Stomach (tissue), 9 donors: Measurements from ENCODE around the gene STK32C. TPM values are rescaled to one million over a fixed set of nuclear protein-coding genes. Genes with fewer than 3 reads are reported as not detected.
"Not testable (repeated sequence)": the region's sequence is repeated elsewhere in the genome, so short reads cannot be mapped to it uniquely, and the experiment has no call there.

Experiments
- DNase-seq, 2 donors: peaks; one replicate each; pipeline versions ENCODE4 v3.0.0 to v3.0.0-alpha.2; 2013 to 2019
- H3K27ac ChIP-seq, 5 donors: fragments of 200-600 bp in 4 of 5; sonication (generic) in 4 of 5; one replicate each; pipeline ENCODE4 v1.5.1; 2013 to 2019; ENCODE audit warnings: mild to moderate bottlenecking in 1 of 5, moderate library complexity in 1 of 5
- H3K27me3 ChIP-seq, 3 donors: fragments of 200-600 bp; sonication (generic); one replicate each; pipeline ENCODE4 v1.5.1; 2017 to 2019; ENCODE audit warnings: mixed run types in 1 of 3
- H3K36me3 ChIP-seq, 4 donors: fragments of 200-600 bp; sonication (generic); 1 replicate in 3 of 4; 2 replicates in 1 of 4; pipeline ENCODE4 v1.5.1; 2016 to 2019
- H3K4me1 ChIP-seq, 4 donors: fragments of 200-600 bp; sonication (generic); one replicate each; pipeline ENCODE4 v1.5.1; 2016 to 2019
- H3K4me3 ChIP-seq, 4 donors: fragments of 200-600 bp; sonication (generic) in 3 of 4; one replicate each; pipeline ENCODE4 v1.5.1; 2016 to 2019; ENCODE audit warnings: mild to moderate bottlenecking in 1 of 4
- H3K9me3 ChIP-seq, 4 donors: fragments of 200-600 bp; sonication (generic); one replicate each; pipeline ENCODE4 v1.5.1; 2016 to 2019
- CTCF ChIP-seq, 7 experiments: fragments of 450-650 bp in 4 of 7; fragments of 200-600 bp in 3 of 7; sonication (generic) in 3 of 7; IDR thresholded peaks; one replicate each; pipeline ENCODE4 v1.5.1; 2016 to 2019; ENCODE audit warnings: antibody characterized with exemption in 7 of 7, control low read depth in 2 of 7, mild to moderate bottlenecking in 1 of 7
- EP300 ChIP-seq: sonication (generic); formaldehyde crosslinking; IDR thresholded peaks from one replicate; pipeline ENCODE4 v1.6.1; 2017; ENCODE audit warnings: antibody characterized with exemption
- POLR2A ChIP-seq, 4 donors: fragments of 450-650 bp; IDR thresholded peaks; one replicate each; pipeline ENCODE4 v1.6.1; 2016; ENCODE audit warnings: antibody characterized with exemption in 4 of 4, control low read depth in 2 of 4, mild to moderate bottlenecking in 1 of 4, moderate library complexity in 1 of 4
- POLR2AphosphoS5 ChIP-seq, 3 donors: sonication (generic); formaldehyde crosslinking; IDR thresholded peaks; one replicate each; pipeline ENCODE4 v1.6.1; 2016; ENCODE audit warnings: antibody characterized with exemption in 3 of 3
- WGBS, 5 donors: extraction: QIAGEN DNeasy Blood & Tissue Kit in 3 of 5; methylation state at CpG; one replicate each; pipeline versions ENCODE4 v1.1.5 to v1.1.7; 2013 to 2018; 5-methylcytosine and 5-hydroxymethylcytosine counted together
- intact Hi-C: fragments of 100-400 bp; cut with DNase I; formaldehyde crosslinking; loops from one replicate; pipeline ENCODE4 v1.15.1; 2023; ENCODE audit warnings: low total_unique reads
- polyA plus RNA-seq, 3 donors: library from polyadenylated mRNA; stranded (reverse); fragments of 200-250 nt; gene quantifications; one replicate each; pipeline ENCODE4 v1.2.3, GENCODE V29; 2013
- total RNA-seq, 5 donors: library from RNA; depleted of rRNA; stranded (reverse); fragments of >200 nt; gene quantifications; one replicate each; pipeline versions ENCODE4 v1.1.0 to v1.2.3, GENCODE V29; 2014 to 2016
- donor health status: healthy with polysubstance abuse.
- donor health status: Bipolar disorder and iron deficiency.
- donor health status: healthy.

Gene STK32C
- total and polyA plus RNA-seq, 8 donors: 1.6 to 71.0 (median 7.9) TPM; not detected in 1

- Histone ChIP-seq H3K36me3 (peaks cover 0 to 3% (median 1%) of the 10 kb centered on the region in 4 donors), H3K9me3 (no peaks in the 10 kb centered on the region), H3K4me3 (no peak overlapping the region), H3K27ac (peak overlapping the region in 1 of 5 donors; percentile 17), H3K4me1 (no peaks in the 10 kb centered on the region), H3K27me3 (no peaks in the 10 kb centered on the region)
- intact Hi-C loops: no loop called here
- WGBS, 5 donors: 59 to 72% (median 61%) methylated on average over 15 of the region's 15 CpGs
- no peak for TF ChIP-seq CTCF (IDR thresholded peaks at IDR 0.05)
- TF ChIP-seq EP300: no peak
- peak in 1 of 2 donors; percentile 28 for DNase-seq
Observed at GRCh38 chr10:132319853-132320653, 12.3 kb upstream of the STK32C start.

GRCh38 chr10:132317477-132317876 lies 9.7 kb upstream of the STK32C start:
- intact Hi-C loops, H3K4me3 ChIP-seq, H3K4me1 ChIP-seq, H3K9me3 ChIP-seq, H3K27ac ChIP-seq, DNase-seq, H3K36me3 ChIP-seq, H3K27me3 ChIP-seq: not testable (repeated sequence)
- 87 to 94% (median 93%) methylated on average over 6 of the region's 6 CpGs for WGBS, 5 donors

GRCh38 chr10:132316133-132316532 lies 8.4 kb upstream of the STK32C start:
- Histone ChIP-seq H3K27me3 (no peaks in the 10 kb centered on the region), H3K4me3 (no peak overlapping the region), H3K27ac (no peak overlapping the region), H3K9me3 (no peaks in the 10 kb centered on the region), H3K36me3 (no peaks in the 10 kb centered on the region), H3K4me1 (no peaks in the 10 kb centered on the region)
- intact Hi-C loops: no loop called here
- WGBS, 5 donors: 80 to 88% (median 86%) methylated on average over 5 of the region's 5 CpGs
- TF ChIP-seq POLR2A (IDR thresholded peaks at IDR 0.05) (no peak), CTCF (IDR thresholded peaks at IDR 0.05) (no peak), EP300 (no peak), POLR2AphosphoS5 (IDR thresholded peaks at IDR 0.05) (no peak)
- DNase-seq: no peak

GRCh38 chr10:132314881-132315280 lies 7.1 kb upstream of the STK32C start:
- 90 to 96% (median 93%) methylated on average over 8 of the region's 8 CpGs for WGBS, 5 donors
- H3K27me3 ChIP-seq, H3K4me3 ChIP-seq, H3K36me3 ChIP-seq, intact Hi-C loops, DNase-seq, H3K9me3 ChIP-seq, H3K4me1 ChIP-seq, H3K27ac ChIP-seq: not testable (repeated sequence)

GRCh38 chr10:132314336-132314735 lies 6.6 kb upstream of the STK32C start:
- intact Hi-C loops: no loop called here
- no peak for DNase-seq
- H3K27me3 ChIP-seq: peaks cover 0 to 9% (median 0%) of the 10 kb centered on the region in 3 donors
- no peak overlapping the region for H3K27ac ChIP-seq
- no peaks in the 10 kb centered on the region for H3K36me3 ChIP-seq
- H3K4me3 ChIP-seq: no peak overlapping the region
- no peaks in the 10 kb centered on the region for H3K4me1 ChIP-seq
- 94 to 98% (median 97%) methylated on average over 4 of the region's 4 CpGs for WGBS, 5 donors
- no peak for TF ChIP-seq EP300
- no peak for TF ChIP-seq POLR2A (IDR thresholded peaks at IDR 0.05)
- TF ChIP-seq POLR2AphosphoS5 (IDR thresholded peaks at IDR 0.05): no peak
- no peaks in the 10 kb centered on the region for H3K9me3 ChIP-seq

- WGBS, 5 donors: 89 to 96% (median 93%) methylated on average over 6 of the region's 6 CpGs
- DNase-seq: no peak
- Histone ChIP-seq H3K9me3 (no peaks in the 10 kb centered on the region), H3K4me1 (peaks cover 2 to 4% (median 3%) of the 10 kb centered on the region in 4 donors), H3K27ac (no peak overlapping the region), H3K36me3 (no peaks in the 10 kb centered on the region), H3K27me3 (peaks cover 0 to 14% (median 0%) of the 10 kb centered on the region in 3 donors), H3K4me3 (no peak overlapping the region)
- intact Hi-C loops: no loop called here
- TF ChIP-seq POLR2AphosphoS5 (IDR thresholded peaks at IDR 0.05) (no peak), CTCF (IDR thresholded peaks at IDR 0.05) (no peak), EP300 (no peak), POLR2A (IDR thresholded peaks at IDR 0.05) (no peak)
Observed at GRCh38 chr10:132313865-132314264, 6.1 kb upstream of the STK32C start.
